Measurements from ENCODE around the gene GIGYF1. TPM values are rescaled to one million over a fixed set of nuclear protein-coding genes. Genes with fewer than 3 reads are reported as not detected.
"Not testable (repeated sequence)": the region's sequence is repeated elsewhere in the genome, so short reads cannot be mapped to it uniquely, and the experiment has no call there.

Gene GIGYF1
- total and polyA plus RNA-seq, 8 donors, result 28.3 to 57.7 (median 39.7) TPM

DNA sequence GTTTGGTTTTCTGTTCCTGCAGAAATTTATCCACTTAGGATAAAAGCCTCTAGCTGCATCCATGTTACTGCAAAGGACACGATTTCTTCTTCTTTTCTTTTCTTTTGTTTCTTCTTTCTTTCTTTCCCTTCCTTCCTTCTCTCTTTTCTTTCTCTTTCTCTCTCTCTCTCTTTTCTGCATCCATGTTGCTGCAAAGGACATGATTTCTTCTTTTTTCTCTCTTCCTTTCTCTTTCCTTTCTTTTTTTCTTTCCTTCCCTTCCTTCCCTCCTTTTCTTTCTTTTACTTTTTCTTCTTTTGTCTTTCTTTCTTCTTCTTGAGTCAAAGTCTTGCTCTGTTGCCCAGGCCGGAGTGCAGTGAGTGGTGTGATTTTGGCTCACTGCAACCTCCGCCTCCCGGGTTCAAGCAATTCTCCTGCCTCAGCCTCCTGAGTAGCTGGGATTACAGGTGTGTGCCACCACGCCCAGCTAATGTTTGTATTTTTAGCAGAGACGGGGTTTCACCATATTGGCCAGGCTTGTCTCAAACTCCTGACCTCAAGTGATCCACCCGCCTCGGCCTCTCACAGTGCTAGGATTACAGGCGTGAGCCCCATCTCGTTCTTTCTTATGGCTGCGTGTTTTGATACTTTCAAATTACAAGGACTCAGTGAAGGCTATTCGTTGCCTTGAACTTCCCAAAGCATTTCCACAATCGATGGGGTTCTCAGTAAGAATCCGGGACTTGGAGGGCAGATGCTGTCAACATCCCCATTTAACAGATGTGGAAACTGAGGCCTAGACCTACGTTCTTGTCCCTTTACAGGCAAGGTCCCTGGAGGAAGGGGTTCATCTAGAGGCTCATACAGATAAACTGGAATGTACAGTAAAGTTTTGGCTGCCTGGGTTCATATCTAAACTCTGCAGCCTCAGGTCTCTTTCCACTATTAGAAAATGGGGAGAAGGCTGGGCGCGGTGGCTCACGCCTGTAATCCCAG lies 22.4 kb downstream of the GIGYF1 start:
- Histone ChIP-seq H3K9me3 (no peaks in the 10 kb centered on the region), H3K27ac (no peak overlapping the region), H3K4me1 (peaks cover 5 to 16% of the 10 kb centered on the region in 2 donors), H3K4me3 (no peak overlapping the region), H3K27me3 (no peaks in the 10 kb centered on the region), H3K36me3 (peaks cover 0 to 4% of the 10 kb centered on the region in 2 donors)
- DNase-seq (no peak), ATAC-seq (no peak)
- TF ChIP-seq CTCF (IDR thresholded peaks at IDR 0.05), result no peak
- intact Hi-C loops (cut with DNase I), result no loop called here

DNA sequence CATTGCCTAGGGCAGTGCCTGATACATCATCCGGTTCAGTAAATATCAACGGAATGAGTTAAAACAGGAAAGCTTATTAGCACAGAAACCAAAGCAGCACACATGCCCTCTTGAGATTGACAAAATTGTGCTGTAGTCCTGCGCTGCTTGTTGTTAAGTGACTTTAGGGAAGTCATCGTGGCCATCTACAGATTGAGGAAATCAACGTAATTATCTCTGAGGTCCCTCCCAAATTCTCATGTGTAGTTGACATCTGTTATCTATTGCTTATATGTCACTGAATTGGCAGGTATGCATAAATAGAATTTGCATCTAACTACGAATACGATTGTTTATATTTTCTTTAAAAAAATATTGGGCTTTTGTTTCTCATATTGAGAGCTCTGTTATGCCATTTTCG lies 24.0 kb downstream of the GIGYF1 start:
- Histone ChIP-seq H3K27ac (no peak overlapping the region), H3K4me3 (no peak overlapping the region), H3K27me3 (no peaks in the 10 kb centered on the region), H3K9me3 (no peaks in the 10 kb centered on the region), H3K36me3 (no peaks in the 10 kb centered on the region), H3K4me1 (peaks cover 0 to 7% of the 10 kb centered on the region in 2 donors)
- no peak for ATAC-seq
- TF ChIP-seq CTCF (IDR thresholded peaks at IDR 0.05), result no peak
- intact Hi-C loops (cut with DNase I), result no loop called here
- DNase-seq, result no peak

- DNase-seq; H3K27ac ChIP-seq; H3K4me1 ChIP-seq; H3K4me3 ChIP-seq; H3K36me3 ChIP-seq; intact Hi-C loops (cut with DNase I); ATAC-seq; H3K9me3 ChIP-seq; H3K27me3 ChIP-seq: not testable (repeated sequence)
Observed at GRCh38 chr7:100669106-100669505, 24.9 kb downstream of the GIGYF1 start.

DNA sequence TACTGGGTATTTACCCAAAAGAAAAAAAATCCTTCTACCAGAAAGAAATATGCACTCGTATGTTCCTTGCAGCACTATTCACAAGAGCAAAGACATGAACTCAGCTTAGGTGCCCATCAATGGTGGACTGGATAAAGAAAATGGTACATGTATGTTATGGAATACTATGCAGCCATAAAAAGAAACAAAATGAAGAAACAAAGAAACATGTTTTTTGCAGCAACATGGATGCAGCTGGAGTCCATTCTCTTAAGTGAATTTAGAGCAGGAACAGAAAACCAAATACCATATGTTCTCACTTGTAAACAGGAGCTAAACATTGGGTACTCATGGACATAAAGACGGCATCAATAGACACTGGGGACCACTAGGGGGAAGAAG lies 26.0 kb downstream of the GIGYF1 start:
- Histone ChIP-seq H3K9me3 (no peaks in the 10 kb centered on the region), H3K4me3 (no peak overlapping the region), H3K27me3 (no peaks in the 10 kb centered on the region), H3K27ac (no peak overlapping the region), H3K36me3 (no peaks in the 10 kb centered on the region), H3K4me1 (peaks cover 0 to 7% of the 10 kb centered on the region in 2 donors)
- intact Hi-C loops (cut with DNase I), result no loop called here
- no peak for TF ChIP-seq CTCF (IDR thresholded peaks at IDR 0.05)
- DNase-seq (no peak), ATAC-seq (no peak)

DNA sequence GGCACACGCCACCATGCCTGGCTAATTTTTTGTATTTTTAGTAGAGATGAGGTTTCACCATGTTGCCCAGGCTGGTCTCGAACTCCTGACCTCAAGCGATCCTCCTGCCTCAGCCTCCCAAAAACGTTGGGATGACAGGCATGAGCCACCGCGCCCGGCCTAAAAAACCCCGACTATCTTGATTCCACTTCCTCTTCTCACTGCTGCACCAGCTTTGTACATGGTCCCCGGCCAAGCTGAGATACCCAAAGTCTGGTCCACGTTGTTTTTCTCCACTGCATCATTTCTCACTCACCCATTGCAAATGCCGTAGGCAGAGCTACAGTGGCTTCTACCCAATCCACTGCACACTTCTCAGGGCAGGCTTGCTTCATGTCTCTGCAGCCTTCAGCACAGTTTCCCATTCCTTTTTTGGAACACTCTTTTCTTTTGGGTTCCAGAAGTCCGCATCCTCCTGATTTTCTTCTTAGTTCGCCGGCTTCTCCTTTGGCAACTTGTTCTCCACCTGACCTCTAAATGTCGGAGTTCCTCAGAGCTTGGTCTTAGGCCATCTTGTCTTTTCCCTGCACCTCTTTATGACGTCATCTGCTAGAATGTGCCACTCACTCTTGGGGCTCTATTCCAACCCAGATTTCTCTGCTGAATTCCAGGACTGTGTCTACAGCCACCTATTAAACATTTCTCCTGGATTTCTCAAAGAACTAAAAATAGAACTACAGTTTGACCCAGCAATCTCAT lies 26.6 kb downstream of the GIGYF1 start:
- no peak for TF ChIP-seq CTCF (IDR thresholded peaks at IDR 0.05)
- Histone ChIP-seq H3K27me3 (peaks cover 0 to 2% of the 10 kb centered on the region in 2 donors), H3K36me3 (no peaks in the 10 kb centered on the region), H3K27ac (no peak overlapping the region), H3K4me1 (peaks cover 0 to 2% of the 10 kb centered on the region in 2 donors), H3K9me3 (no peaks in the 10 kb centered on the region), H3K4me3 (no peak overlapping the region)
- no peak for ATAC-seq
- intact Hi-C loops (cut with DNase I), result no loop called here
- DNase-seq, result no peak
